GM21515 (cell line): ENCODE data around the gene BIRC3.
A peak's percentile ranks its signal among the peaks of the same experiment; 100 is the strongest.

Experiments used
- ATAC-seq: cut with Tn5 transposase; IDR thresholded peaks from one replicate; pipeline ENCODE4 v1.9.1; 2021; ENCODE audit not compliant: unreplicated experiment

BIRC3 gene

DNA sequence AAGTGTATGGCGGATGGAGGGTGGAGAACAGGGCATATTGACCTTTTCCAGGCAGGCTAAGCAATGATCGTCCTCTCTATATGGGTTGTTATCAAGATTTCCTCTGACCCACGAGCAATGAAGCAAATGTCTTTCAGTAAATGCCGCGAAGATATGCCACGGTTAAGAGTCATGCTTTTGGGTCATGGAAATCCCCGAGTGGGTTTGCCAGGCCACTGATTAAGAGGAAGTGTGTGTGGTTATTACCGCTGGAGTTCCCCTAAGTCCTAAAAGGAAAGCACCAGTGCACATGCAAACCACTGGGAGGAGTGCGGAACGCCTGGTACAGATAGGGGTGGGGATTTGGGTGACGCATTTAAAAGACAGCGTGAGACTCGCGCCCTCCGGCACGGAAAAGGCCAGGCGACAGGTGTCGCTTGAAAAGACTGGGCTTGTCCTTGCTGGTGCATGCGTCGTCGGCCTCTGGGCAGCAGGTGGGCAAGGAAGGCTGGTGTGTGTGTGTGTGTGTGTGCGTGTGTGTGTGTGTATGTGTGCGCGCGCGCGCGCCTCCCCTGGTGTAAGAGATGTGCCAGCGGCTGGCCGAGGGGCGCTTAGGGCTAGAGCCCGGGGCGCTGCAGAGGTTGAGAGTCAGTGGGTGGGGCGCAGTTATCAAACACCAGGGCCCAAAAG is at the start of gene BIRC3:
BIRC3 (plus strand) TSS at position 386 of the 669 bp plus-strand sequence. CDS start 7,026 bp downstream, outside the sequence.
- ATAC-seq: peak; percentile 85

- ATAC-seq: no peak
Measured at GRCh38 chr11:102267609-102268008, 49.7 kb upstream of the BIRC3 start.

- peak; percentile 97 for ATAC-seq
Measured at GRCh38 chr11:102268083-102268984, 49.0 kb upstream of the BIRC3 start.

DNA sequence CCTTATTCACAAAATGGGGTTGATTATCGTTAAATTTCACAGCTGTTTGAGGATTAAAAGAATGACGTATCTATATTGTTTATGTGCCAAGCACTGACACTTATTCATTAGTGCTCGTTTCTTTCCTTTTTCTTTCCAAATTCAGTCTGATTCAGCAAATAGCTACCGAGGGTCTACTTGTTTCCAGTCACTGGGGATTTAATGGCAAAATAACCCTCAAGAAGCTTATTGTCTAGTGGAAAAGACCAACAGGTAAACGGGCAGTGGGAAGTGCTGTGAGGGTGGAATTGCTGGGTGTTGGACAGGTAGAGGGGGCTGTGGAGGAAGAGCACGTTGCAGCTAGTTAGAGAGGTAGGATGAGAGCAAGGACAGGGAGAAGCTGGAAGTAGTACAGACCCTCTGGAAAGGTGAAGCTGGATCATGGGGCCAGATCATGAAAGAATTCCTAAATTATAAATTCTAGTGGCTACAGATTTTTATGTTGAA is 48.3 kb upstream of the BIRC3 start:
- no peak for ATAC-seq

- ATAC-seq: no peak
Measured at GRCh38 chr11:102269927-102270326, 47.4 kb upstream of the BIRC3 start.

GRCh38 chr11:102272047-102272824 is 45.0 kb upstream of the BIRC3 start:
- ATAC-seq: no peak

DNA sequence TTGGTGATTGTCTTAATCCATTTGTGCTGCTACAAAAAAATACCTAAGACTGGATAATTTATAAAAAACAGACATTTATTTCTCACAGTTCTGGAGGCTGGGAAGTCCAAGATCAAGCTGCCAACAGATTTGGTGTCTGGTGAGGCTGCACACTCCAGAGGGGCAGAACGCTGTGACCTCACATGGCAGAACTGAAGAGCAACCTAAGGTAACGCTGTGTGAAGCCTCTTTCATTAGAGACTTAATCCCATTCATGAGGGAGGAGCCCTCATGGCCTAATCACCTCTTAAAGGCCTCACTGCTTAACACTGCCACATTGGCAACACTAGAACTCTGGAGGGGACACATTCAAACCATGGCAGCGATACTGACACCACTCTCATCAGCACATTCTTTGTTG is 42.7 kb upstream of the BIRC3 start:
- no peak for ATAC-seq

- no peak for ATAC-seq
Measured at GRCh38 chr11:102276362-102276761, 40.9 kb upstream of the BIRC3 start.

DNA sequence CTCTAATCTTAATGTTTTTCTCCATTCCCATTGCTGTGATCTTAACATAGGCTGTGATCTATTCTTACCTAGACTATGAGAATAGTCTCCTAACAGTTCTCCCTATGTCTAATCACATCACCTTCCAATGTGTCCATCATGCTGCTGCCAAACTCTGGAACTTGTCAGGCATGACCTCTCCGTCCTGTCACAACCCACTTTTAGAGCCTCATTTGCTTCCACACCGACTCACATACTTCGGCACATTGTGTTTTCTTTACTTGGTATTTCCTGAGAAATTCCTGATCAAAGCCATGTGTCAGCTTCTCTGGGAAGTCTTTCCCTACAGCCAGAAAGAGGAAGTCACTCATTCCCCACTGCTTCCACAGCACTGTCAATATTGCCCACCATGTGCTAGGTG is 40.5 kb upstream of the BIRC3 start:
- ATAC-seq: no peak

GRCh38 chr11:102279641-102280170 is 37.6 kb upstream of the BIRC3 start:
- peak; percentile 97 for ATAC-seq

GRCh38 chr11:102280245-102280833 is 36.9 kb upstream of the BIRC3 start:
- ATAC-seq: no peak

DNA sequence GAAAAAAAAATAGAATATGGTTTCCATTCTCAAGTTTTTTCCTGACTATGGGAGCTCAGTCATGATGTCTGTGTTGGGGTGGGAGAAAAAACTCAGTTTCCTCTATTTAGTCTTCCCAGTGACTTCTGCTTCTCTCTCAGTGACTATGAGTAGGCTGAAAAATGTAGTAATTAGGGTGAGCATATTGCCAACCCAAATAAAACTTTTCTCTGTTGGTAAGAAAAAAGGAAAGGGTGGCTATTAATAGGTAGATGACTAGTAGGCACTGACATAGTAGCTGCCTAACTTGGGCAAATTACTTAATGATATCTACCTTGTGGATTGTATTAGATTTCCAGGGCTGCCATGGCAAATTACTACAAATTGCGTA is 34.2 kb upstream of the BIRC3 start:
- ATAC-seq: no peak

DNA sequence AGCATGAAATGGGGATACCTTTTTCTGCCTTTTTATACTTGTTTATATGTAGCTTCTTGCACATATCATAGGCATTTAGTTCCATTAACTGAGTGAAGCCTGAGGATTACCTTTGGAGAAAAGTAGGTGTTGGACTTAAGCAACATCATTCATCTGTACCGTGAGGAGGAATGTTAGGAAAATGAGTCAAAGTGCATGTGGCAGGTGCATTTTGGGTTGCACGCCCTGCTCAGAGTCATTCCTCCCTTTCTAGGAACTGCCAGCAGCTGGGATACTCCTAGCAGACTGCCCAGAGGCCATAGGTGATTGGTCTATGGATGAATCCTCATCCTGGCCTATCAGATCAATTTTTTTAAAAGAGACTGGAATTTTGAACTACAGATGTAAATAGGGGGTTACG is 33.3 kb upstream of the BIRC3 start:
- ATAC-seq: no peak

DNA sequence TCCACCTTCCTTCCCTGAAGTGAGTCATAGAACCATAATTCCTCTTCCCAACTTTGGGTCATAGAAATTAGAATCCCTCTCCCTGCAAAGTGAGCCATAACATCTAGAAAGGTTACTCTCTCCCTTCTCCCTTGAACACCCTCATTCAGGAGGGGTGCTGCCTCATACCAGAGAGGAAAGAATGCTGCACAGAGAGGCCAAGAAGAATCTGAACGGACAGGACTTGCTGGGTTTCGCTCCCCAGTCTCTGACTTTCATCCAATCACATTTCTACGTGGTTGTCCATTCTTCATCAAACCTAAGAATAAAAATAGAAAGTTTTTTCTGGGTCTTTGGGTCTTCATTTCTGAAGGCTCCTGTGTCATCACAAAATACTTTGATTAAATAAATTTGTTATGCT is 31.0 kb upstream of the BIRC3 start:
- no peak for ATAC-seq

DNA sequence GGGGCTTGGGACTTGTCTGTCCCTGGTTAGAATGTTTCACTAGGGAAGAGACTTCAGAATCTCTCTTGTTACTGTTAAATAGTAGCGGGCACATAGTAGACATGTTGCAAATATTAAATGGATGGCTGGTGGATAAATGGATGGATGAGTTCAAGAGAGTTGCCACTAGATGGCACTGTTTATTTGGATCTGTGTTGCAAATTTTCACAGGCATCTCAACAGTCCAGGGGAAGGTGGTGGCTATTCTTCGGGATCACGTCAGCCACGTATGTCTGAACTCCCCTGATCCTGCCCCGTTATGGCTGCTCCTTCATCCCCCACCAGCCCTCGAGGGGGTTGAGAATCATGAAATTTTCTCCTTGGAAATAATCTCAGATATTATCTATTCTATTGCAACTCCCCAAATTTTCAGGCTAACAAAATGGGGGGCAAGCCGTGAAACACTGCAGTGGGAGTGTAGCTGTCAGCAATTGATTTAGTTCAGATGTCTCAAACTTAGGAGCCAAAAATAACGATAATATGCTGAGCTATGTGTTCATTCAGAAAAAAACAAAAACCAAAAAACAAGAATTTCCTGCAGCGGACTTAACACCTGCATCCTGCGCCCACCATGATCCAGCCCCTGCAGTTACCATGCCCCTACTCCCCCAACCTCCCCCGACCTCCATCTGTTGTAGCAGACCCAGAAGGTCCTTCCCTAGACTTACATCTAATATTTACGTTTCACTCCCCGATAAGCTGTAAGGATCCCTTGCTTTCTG is 29.1 kb upstream of the BIRC3 start:
- peak; percentile 84 for ATAC-seq

GRCh38 chr11:102288725-102289083 is 28.6 kb upstream of the BIRC3 start:
- ATAC-seq: no peak

DNA sequence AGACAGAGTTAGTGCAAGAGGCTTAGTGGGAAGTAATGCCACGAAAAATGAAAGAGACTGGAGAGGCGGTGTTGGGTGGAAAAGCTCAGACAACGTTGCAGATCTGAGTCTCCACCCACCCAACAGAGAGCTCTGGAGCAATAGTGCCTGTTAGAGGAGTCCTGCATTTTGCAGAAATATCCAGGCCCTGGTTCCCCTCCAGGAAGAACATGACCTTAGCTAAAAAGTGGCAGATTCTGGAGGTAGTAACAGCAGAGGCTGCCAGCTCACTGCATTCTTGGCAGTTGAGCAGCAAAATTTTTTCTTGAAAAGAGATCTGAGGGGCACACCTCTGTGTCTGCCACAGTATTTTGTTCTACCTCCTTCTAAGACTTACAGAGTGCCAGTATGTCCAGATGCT is 27.7 kb upstream of the BIRC3 start:
- ATAC-seq: no peak

GRCh38 chr11:102291831-102292230 is 25.5 kb upstream of the BIRC3 start:
- no peak for ATAC-seq

GRCh38 chr11:102292933-102293332 is 24.4 kb upstream of the BIRC3 start:
- ATAC-seq: no peak
